Measurements from ENCODE around the gene SGO1. TPM values are rescaled to one million over a fixed set of nuclear protein-coding genes. Genes with fewer than 3 reads are reported as not detected.

The SGO1 gene
- total RNA-seq, 1 donor from 2014 or later = 5.0 TPM

DNA sequence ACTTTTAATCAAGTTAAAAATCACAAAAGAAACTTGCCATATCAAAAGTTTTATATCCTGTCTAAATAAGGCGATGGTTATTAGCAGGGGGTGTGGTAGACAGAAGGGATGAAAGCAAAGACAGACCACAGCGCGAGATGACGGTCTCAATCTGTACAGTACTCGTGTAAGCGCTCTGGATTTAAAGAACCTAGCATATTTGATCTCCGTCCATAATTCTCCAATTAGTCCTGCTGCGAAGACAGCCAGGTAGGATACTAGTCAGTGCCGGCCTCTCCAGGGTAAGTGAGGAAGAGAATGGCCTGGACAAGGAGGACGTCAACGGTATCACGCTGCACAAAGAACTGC, 701 bp downstream of the SGO1 start:
- Mint-ChIP-seq H3K4me3 (ENCODE audit: unreplicated experiment) (no peak overlapping the region), H3K27me3 (ENCODE audit: unreplicated experiment) (peaks cover 2% of the 10 kb centered on the region), H3K9me3 (ENCODE audit: unreplicated experiment) (no peaks in the 10 kb centered on the region), H3K36me3 (ENCODE audit: unreplicated experiment) (no peaks in the 10 kb centered on the region), H3K27ac (ENCODE audit: unreplicated experiment) (no peak overlapping the region), H3K4me1 (ENCODE audit: low read depth, unreplicated experiment) (no peaks in the 10 kb centered on the region)
- DNase-seq = no peak
- TF ChIP-seq, protein P1, sequence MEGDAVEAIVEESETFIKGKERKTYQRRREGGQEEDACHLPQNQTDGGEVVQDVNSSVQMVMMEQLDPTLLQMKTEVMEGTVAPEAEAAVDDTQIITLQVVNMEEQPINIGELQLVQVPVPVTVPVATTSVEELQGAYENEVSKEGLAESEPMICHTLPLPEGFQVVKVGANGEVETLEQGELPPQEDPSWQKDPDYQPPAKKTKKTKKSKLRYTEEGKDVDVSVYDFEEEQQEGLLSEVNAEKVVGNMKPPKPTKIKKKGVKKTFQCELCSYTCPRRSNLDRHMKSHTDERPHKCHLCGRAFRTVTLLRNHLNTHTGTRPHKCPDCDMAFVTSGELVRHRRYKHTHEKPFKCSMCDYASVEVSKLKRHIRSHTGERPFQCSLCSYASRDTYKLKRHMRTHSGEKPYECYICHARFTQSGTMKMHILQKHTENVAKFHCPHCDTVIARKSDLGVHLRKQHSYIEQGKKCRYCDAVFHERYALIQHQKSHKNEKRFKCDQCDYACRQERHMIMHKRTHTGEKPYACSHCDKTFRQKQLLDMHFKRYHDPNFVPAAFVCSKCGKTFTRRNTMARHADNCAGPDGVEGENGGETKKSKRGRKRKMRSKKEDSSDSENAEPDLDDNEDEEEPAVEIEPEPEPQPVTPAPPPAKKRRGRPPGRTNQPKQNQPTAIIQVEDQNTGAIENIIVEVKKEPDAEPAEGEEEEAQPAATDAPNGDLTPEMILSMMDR (IDR thresholded peaks at IDR 0.05; ENCODE audit: partially characterized antibody, unreplicated experiment) = no peak

DNA sequence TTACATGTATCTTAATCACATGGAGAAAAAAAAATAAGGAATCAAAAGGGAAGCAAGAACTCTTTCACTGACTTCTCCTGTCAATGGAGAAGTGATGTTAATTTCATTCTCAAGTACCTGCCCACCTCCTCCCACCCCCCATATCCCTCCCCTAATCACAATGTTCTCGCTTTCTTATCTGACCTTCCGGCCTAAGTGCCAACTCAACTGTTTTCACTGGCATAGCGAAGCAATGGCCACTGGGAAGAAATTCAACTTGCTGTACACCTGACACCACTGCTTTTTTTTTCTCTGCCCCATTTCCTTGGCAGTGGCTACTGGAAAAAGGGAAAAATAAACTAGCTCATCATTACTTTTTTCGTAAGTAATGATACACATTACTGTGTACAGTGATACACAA, 3.8 kb downstream of the SGO1 start:
- no peaks in the 10 kb centered on the region for H3K27me3 Mint-ChIP-seq (ENCODE audit: unreplicated experiment)
- no peak overlapping the region for H3K4me3 Mint-ChIP-seq (ENCODE audit: unreplicated experiment)
- H3K36me3 Mint-ChIP-seq (ENCODE audit: unreplicated experiment) = no peaks in the 10 kb centered on the region
- TF ChIP-seq, protein P1 (IDR thresholded peaks at IDR 0.05; ENCODE audit: partially characterized antibody, unreplicated experiment) = no peak
- no peaks in the 10 kb centered on the region for H3K9me3 Mint-ChIP-seq (ENCODE audit: unreplicated experiment)
- H3K4me1 Mint-ChIP-seq (ENCODE audit: low read depth, unreplicated experiment) = peaks cover 3% of the 10 kb centered on the region
- no peak overlapping the region for H3K27ac Mint-ChIP-seq (ENCODE audit: unreplicated experiment)
- no peak for DNase-seq

DNA sequence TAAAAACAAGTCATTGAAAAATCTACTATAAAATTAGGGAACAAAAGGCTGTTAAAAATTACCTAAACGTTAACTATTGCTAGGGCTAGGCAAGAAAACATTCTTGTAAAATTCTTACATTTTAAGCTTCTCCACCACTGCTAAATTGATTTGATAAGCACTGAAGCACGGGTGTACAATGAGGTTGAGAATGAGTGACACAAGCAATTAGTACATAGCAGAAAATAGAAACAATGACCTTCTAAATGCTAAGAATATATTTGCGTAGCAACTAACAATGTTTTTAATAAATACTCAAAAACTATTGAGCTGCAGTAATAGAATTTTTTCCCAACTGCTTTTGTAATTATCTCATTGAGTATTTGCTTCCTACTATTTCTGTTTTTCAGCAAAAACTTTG, 4.7 kb downstream of the SGO1 start:
- TF ChIP-seq, protein P1 (IDR thresholded peaks at IDR 0.05; ENCODE audit: partially characterized antibody, unreplicated experiment) = no peak
- H3K27me3 Mint-ChIP-seq (ENCODE audit: unreplicated experiment) = no peaks in the 10 kb centered on the region
- no peak overlapping the region for H3K4me3 Mint-ChIP-seq (ENCODE audit: unreplicated experiment)
- no peak for DNase-seq
- H3K36me3 Mint-ChIP-seq (ENCODE audit: unreplicated experiment) = no peaks in the 10 kb centered on the region
- H3K27ac Mint-ChIP-seq (ENCODE audit: unreplicated experiment) = no peak overlapping the region
- H3K4me1 Mint-ChIP-seq (ENCODE audit: low read depth, unreplicated experiment) = peaks cover 3% of the 10 kb centered on the region
- no peaks in the 10 kb centered on the region for H3K9me3 Mint-ChIP-seq (ENCODE audit: unreplicated experiment)

DNA sequence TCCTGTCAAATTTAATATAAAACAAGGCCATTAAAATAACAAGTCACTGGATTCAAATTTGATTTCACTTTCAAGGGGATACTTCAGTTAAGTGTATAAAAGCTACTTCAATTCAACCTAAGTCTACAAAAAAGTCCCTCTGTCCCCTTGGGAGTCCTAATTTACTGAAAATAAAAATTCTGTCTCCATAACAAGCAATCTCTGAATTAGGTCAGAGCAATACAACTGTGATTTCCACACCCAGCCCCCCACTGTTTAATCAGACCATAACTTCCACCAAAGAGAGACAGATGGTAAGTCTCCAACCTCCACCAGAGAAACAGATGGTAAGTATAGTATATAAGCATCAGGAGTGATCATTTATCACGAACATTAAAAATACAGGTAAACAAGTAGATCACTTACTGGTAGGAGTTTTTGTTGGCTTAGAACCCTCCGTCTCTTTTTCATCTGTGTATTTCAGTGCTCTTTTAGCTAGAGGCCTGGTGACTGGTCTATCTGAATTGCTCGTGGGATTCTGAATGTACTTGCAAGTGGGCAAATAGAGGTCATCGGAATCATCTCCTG, 12.1 kb downstream of the SGO1 start:
- no peaks in the 10 kb centered on the region for H3K27me3 Mint-ChIP-seq (ENCODE audit: unreplicated experiment)
- H3K4me1 Mint-ChIP-seq (ENCODE audit: low read depth, unreplicated experiment) = peaks cover 20% of the 10 kb centered on the region
- peak overlapping the region; percentile 59 for H3K27ac Mint-ChIP-seq (ENCODE audit: unreplicated experiment)
- no peak for DNase-seq
- TF ChIP-seq, protein P1 (IDR thresholded peaks at IDR 0.05; ENCODE audit: partially characterized antibody, unreplicated experiment) = no peak
- peak overlapping the region; percentile 21 for H3K4me3 Mint-ChIP-seq (ENCODE audit: unreplicated experiment)
- H3K9me3 Mint-ChIP-seq (ENCODE audit: unreplicated experiment) = no peaks in the 10 kb centered on the region
- H3K36me3 Mint-ChIP-seq (ENCODE audit: unreplicated experiment) = no peaks in the 10 kb centered on the region

DNA sequence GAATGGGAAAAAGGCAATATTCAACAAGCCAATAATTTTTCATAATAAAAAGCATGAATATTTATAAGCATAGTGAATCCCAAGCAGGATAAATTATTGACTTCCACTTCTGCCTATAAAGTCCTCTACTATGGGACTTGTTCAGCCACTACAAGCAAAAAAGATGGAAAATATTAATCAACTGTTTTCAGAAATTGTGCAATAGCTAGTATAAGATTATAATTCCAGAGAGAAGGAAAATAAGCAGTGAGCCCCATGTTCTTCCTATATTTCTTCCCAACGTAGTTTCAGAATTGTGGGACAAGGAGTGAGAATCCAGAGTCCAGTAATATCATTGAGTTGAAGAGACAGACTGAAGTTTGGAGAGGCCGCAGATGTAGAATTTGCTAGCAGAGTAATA, 24.3 kb downstream of the SGO1 start:
- Mint-ChIP-seq H3K4me3 (ENCODE audit: unreplicated experiment) (no peak overlapping the region), H3K27me3 (ENCODE audit: unreplicated experiment) (no peaks in the 10 kb centered on the region), H3K9me3 (ENCODE audit: unreplicated experiment) (peaks cover 2% of the 10 kb centered on the region), H3K4me1 (ENCODE audit: low read depth, unreplicated experiment) (peaks cover 12% of the 10 kb centered on the region), H3K27ac (ENCODE audit: unreplicated experiment) (no peak overlapping the region), H3K36me3 (ENCODE audit: unreplicated experiment) (no peaks in the 10 kb centered on the region)
- TF ChIP-seq, protein P1 (IDR thresholded peaks at IDR 0.05; ENCODE audit: partially characterized antibody, unreplicated experiment) = no peak
- no peak for DNase-seq
